Measurements from ENCODE around the gene ATP11A.

DNA sequence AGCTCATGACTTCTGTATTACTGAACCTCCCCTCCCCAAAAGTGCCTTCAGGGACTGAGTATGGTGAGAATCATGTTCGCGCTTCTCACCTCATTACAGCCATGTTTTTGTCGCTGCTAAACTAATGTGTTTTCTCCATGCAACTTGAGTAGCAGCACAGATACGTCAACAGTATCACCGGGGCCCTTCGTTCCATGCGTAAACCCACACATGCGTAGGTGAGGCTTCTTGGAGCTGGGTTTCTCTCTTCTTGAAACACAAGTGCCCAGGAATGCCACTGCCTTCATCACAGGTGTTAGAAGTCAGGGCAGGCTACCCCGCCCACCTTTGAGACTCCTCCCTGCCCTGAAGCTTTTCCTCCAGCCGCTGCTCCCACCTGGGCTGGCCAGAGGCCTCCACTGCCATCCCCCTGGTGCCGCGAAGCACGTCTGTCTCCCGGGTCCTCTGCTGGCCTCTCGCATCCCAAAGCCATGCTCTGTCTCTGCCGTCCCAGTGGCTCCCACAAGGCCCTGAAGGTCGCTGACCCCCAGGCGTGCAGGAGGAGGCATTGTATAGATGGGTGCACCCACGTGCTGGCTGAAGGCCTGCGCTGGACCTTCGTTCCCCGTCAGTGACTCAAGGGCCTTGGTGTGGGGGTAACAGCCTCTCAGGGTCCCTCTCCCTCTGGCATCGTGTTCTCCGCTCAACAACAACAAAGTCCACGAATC is 143.9 kb downstream of the ATP11A start:
- TF ChIP-seq, protein P1, sequence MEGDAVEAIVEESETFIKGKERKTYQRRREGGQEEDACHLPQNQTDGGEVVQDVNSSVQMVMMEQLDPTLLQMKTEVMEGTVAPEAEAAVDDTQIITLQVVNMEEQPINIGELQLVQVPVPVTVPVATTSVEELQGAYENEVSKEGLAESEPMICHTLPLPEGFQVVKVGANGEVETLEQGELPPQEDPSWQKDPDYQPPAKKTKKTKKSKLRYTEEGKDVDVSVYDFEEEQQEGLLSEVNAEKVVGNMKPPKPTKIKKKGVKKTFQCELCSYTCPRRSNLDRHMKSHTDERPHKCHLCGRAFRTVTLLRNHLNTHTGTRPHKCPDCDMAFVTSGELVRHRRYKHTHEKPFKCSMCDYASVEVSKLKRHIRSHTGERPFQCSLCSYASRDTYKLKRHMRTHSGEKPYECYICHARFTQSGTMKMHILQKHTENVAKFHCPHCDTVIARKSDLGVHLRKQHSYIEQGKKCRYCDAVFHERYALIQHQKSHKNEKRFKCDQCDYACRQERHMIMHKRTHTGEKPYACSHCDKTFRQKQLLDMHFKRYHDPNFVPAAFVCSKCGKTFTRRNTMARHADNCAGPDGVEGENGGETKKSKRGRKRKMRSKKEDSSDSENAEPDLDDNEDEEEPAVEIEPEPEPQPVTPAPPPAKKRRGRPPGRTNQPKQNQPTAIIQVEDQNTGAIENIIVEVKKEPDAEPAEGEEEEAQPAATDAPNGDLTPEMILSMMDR (IDR thresholded peaks at IDR 0.05; ENCODE audit: low read length): no peak
- no peak for TF ChIP-seq EZH2 (optimal IDR thresholded peaks at IDR 0.05; ENCODE audit: low read depth, low read length)
- no peak for TF ChIP-seq EZH2phosphoT487 (IDR thresholded peaks at IDR 0.05; ENCODE audit: low read length)
